Stimulated activated effector memory CD8-positive, alpha-beta T cell treated with anti-CD3 and anti-CD28 coated beads, Interleukin-12 subunit alpha, Interleukin-12 subunit beta, amount 100 ng/mL, for 72 hours (primary cell): Measurements from ENCODE around the gene EPC2.
A peak's percentile ranks its signal among the peaks of the same experiment; 100 is the strongest.
"Not testable (repeated sequence)": the region's sequence is repeated elsewhere in the genome, so short reads cannot be mapped to it uniquely, and the experiment has no call there.

ENCODE experiments used
- ATAC-seq: fragments of 150-1000 bp; cut with Tn5 transposase; 2 replicates; pipeline ENCODE4 v1.10.0; 2021
- DNase-seq, 2 donors: peaks; one replicate each; pipeline ENCODE4 v3.0.0; 2021 to 2022; ENCODE audit warnings: low spot score in 2 of 2
- H3K27ac Mint-ChIP-seq: one replicate; pipeline ENCODE4 v1.8.0; 2022; ENCODE audit warnings: mild to moderate bottlenecking, mixed read lengths
- H3K36me3 Mint-ChIP-seq: one replicate; pipeline ENCODE4 v1.8.0; 2022; ENCODE audit warnings: mild to moderate bottlenecking, mixed read lengths
- H3K4me1 Mint-ChIP-seq: one replicate; pipeline ENCODE4 v1.8.0; 2022; ENCODE audit warnings: mixed read lengths
- H3K4me3 Mint-ChIP-seq: one replicate; pipeline ENCODE4 v1.8.0; 2022; ENCODE audit warnings: mild to moderate bottlenecking, mixed read lengths
- H3K9me3 Mint-ChIP-seq: one replicate; pipeline ENCODE4 v1.8.0; 2022; ENCODE audit warnings: mixed read lengths

Gene EPC2

DNA sequence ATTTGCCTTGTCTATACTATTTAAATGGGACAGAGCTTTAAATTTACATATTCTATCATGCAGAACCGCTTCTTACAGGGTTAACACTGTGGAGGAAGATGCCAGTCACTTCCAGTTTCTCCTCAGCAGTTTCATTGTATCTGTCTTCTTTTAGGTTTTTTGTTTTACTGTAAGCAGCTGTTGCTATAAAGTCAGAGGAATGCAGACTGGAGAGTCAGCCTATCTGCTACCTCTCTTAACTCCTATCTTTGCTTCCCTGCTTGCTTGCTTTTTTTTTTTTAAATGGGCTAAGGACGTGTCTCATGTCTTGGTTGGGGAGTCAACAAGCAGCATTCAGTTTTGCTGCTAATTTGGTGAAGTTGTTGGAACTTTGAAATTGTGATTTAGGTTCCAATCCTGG, 8.9 kb downstream of the EPC2 start:
- Mint-ChIP-seq H3K27ac (peak overlapping the region; percentile 17), H3K9me3 (no peaks in the 10 kb centered on the region), H3K4me3 (peak overlapping the region; percentile 29), H3K36me3 (peaks cover 5% of the 10 kb centered on the region), H3K4me1 (peaks cover 89% of the 10 kb centered on the region)
- DNase-seq (no peak), ATAC-seq (peak; percentile 64)

- H3K27ac Mint-ChIP-seq = peak overlapping the region; percentile 29
- DNase-seq = no peak
- H3K36me3 Mint-ChIP-seq = no peaks in the 10 kb centered on the region
- H3K9me3 Mint-ChIP-seq = no peaks in the 10 kb centered on the region
- ATAC-seq = no peak
- H3K4me3 Mint-ChIP-seq = no peak overlapping the region
- H3K4me1 Mint-ChIP-seq = peaks cover 89% of the 10 kb centered on the region
Measured at GRCh38 chr2:148654435-148654834, 9.9 kb downstream of the EPC2 start.

DNA sequence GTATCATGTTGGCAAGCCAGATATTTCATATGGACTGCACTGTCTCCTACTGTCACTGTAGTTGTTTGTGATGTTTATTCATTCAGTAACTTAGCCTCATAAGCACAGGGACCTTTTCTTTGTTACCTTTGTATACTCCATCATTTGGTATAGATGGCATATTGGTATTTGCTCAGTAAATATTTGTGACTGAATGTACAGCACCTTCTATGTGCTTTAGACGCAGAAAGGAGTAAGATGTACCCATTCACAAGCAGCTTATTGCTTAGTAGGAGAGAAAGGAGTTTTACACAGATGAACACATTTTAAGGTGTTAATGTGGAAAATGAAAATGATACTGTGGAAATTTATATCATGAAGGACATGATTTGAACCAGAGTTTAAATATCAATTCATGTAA, 12.0 kb downstream of the EPC2 start:
- no peaks in the 10 kb centered on the region for H3K9me3 Mint-ChIP-seq
- H3K36me3 Mint-ChIP-seq = no peaks in the 10 kb centered on the region
- H3K27ac Mint-ChIP-seq = no peak overlapping the region
- H3K4me1 Mint-ChIP-seq = peaks cover 89% of the 10 kb centered on the region
- DNase-seq = no peak
- no peak for ATAC-seq
- H3K4me3 Mint-ChIP-seq = no peak overlapping the region

- DNase-seq = no peak
- Mint-ChIP-seq H3K9me3 (no peaks in the 10 kb centered on the region), H3K36me3 (no peaks in the 10 kb centered on the region), H3K27ac (peak overlapping the region; percentile 71), H3K4me3 (peak overlapping the region; percentile 41), H3K4me1 (peaks cover 65% of the 10 kb centered on the region)
- ATAC-seq = peak; percentile 96
Measured at GRCh38 chr2:148658807-148659722, 14.5 kb downstream of the EPC2 start.

- ATAC-seq = no peak
- H3K4me3 Mint-ChIP-seq = no peak overlapping the region
- no peak for DNase-seq
- H3K9me3 Mint-ChIP-seq = no peaks in the 10 kb centered on the region
- peak overlapping the region; percentile 58 for H3K27ac Mint-ChIP-seq
- H3K4me1 Mint-ChIP-seq = peaks cover 60% of the 10 kb centered on the region
- H3K36me3 Mint-ChIP-seq = no peaks in the 10 kb centered on the region
Measured at GRCh38 chr2:148660999-148661398, 16.4 kb downstream of the EPC2 start.

- H3K9me3 Mint-ChIP-seq, H3K27ac Mint-ChIP-seq, DNase-seq, H3K36me3 Mint-ChIP-seq, H3K4me3 Mint-ChIP-seq, ATAC-seq: not testable (repeated sequence)
- H3K4me1 Mint-ChIP-seq = peaks cover 56% of the 10 kb centered on the region
Measured at GRCh38 chr2:148662332-148662731, 17.8 kb downstream of the EPC2 start.

DNA sequence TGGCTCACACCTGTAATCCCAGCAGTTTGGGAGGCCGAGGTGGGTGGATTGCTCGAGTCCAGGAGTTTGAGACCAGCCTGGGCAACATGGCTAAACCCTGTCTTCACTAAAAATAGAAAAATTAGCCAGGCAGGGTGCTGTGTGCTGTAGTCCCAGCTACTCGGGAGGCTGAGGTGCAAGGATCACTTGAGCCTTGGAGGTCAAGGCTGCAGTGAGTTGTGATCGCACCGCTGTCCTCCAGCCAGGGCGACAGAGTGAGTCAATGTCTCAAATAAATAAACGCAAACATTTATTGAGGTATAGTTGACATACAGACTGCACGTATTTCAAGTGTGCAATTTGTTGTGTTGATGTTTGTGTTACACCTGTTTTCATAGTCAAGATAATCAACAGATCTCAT, 19.7 kb downstream of the EPC2 start:
- Mint-ChIP-seq H3K4me3 (no peak overlapping the region), H3K4me1 (peaks cover 55% of the 10 kb centered on the region), H3K36me3 (no peaks in the 10 kb centered on the region), H3K27ac (no peak overlapping the region), H3K9me3 (no peaks in the 10 kb centered on the region)
- no peak for DNase-seq
- ATAC-seq = no peak

DNA sequence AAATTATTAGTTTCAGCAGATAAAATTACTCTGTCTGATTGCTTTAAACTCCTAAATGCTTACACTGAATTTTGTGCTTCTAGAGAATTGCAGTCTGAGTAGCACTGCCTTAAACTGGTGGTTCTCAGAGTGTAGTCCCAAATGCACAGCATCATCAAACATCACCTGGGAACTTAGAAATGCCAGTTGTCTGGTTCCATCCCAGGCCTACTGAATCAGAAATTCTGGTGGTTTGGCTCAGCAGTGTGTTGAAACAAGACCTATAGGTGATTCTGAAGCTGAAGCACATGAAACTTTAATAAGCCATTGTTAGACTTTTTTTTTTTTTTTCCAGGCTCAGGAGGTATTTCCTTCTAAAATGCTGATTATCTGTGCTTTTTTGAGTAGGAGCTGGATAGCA, 22.0 kb downstream of the EPC2 start:
- peaks cover 54% of the 10 kb centered on the region for H3K4me1 Mint-ChIP-seq
- DNase-seq (no peak), ATAC-seq (no peak)
- no peak overlapping the region for H3K27ac Mint-ChIP-seq
- H3K9me3 Mint-ChIP-seq = no peaks in the 10 kb centered on the region
- H3K36me3 Mint-ChIP-seq = no peaks in the 10 kb centered on the region
- H3K4me3 Mint-ChIP-seq = no peak overlapping the region

DNA sequence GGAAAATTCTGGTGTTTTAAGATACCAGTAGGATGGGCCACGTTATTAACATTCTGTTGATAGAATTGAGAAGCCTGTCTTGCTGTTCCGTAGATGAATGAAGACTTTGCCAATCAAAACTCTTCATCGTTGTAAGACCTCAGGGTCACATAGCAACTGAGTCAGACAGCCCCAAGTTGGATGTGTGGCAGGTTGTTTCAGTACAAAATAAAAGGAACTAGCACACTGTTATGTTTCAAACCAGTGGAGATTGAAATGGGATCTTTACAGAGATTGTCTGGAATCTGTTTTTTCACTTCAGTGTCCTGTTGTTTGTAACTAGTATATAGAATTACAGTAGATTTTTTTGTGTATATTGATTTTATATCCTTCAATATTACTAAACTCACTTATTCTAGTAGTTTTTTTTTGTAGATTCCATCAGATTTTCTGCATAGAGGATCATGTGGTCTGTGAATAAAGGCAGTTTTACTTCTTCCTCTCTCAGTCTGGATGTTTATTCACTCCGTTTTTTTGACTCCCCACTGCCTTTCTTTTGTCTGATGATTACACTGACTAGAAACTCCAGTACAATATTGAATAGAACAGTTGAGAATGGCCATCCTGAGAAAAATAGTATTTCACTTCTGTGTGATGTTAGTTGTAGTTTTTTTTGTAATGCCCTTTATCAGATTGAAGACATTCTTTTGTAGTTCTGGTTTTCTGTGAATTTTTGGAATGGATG, 22.7 kb downstream of the EPC2 start:
- peaks cover 60% of the 10 kb centered on the region for H3K4me1 Mint-ChIP-seq
- no peak for DNase-seq
- no peak overlapping the region for H3K27ac Mint-ChIP-seq
- H3K9me3 Mint-ChIP-seq = no peaks in the 10 kb centered on the region
- no peak overlapping the region for H3K4me3 Mint-ChIP-seq
- H3K36me3 Mint-ChIP-seq = no peaks in the 10 kb centered on the region
- no peak for ATAC-seq

DNA sequence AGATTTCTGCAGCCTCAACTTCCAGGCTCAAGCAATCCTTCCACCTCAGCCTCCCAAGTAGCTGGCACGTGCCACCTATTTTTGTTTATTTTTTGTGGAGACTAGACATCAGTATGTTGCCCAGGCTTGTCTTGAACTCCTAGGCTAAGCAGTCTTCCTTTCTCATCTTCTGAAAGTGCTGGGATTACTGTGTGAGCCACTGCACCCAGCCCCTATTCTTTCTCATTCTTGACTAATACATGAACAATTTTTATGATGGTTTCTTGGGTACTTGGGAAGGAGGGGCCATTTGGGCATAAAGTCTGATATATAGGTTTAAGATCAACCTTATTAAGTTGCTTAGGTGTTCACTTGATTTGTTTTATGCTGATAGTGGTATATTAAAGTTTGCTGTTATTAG, 26.2 kb downstream of the EPC2 start:
- Mint-ChIP-seq H3K4me3 (no peak overlapping the region), H3K4me1 (peaks cover 82% of the 10 kb centered on the region), H3K9me3 (peaks cover 2% of the 10 kb centered on the region), H3K36me3 (no peaks in the 10 kb centered on the region), H3K27ac (peak overlapping the region; percentile 48)
- ATAC-seq = peak; percentile 67
- DNase-seq = no peak

GRCh38 chr2:148674063-148675020, 29.8 kb downstream of the EPC2 start:
- H3K4me1 Mint-ChIP-seq = peaks cover 71% of the 10 kb centered on the region
- no peak overlapping the region for H3K4me3 Mint-ChIP-seq
- H3K27ac Mint-ChIP-seq = no peak overlapping the region
- peaks cover 2% of the 10 kb centered on the region for H3K9me3 Mint-ChIP-seq
- ATAC-seq (peak; percentile 50), DNase-seq (peak; percentile 10 to 58)
- no peaks in the 10 kb centered on the region for H3K36me3 Mint-ChIP-seq

DNA sequence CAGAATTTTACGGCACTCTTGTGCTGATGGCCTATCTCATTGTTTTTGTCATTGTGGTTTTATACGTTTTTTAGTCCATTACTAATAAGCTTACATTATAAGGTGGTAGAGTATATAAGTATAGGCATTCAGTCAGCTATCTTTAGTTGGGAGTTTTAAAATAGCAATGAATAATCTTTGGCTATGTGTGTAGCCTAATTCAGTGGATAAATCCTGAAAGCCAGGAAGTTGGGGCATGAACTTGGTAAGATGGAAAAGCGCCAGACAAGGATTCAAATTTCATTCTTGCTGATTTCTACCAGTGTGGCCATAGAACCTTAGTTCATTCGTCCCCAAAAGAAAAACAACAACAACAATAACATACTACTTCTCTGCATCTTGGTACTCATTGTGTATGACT, 31.2 kb downstream of the EPC2 start:
- Mint-ChIP-seq H3K27ac (no peak overlapping the region), H3K36me3 (no peaks in the 10 kb centered on the region), H3K4me3 (no peak overlapping the region), H3K9me3 (peaks cover 2% of the 10 kb centered on the region), H3K4me1 (peaks cover 67% of the 10 kb centered on the region)
- DNase-seq (no peak), ATAC-seq (no peak)

DNA sequence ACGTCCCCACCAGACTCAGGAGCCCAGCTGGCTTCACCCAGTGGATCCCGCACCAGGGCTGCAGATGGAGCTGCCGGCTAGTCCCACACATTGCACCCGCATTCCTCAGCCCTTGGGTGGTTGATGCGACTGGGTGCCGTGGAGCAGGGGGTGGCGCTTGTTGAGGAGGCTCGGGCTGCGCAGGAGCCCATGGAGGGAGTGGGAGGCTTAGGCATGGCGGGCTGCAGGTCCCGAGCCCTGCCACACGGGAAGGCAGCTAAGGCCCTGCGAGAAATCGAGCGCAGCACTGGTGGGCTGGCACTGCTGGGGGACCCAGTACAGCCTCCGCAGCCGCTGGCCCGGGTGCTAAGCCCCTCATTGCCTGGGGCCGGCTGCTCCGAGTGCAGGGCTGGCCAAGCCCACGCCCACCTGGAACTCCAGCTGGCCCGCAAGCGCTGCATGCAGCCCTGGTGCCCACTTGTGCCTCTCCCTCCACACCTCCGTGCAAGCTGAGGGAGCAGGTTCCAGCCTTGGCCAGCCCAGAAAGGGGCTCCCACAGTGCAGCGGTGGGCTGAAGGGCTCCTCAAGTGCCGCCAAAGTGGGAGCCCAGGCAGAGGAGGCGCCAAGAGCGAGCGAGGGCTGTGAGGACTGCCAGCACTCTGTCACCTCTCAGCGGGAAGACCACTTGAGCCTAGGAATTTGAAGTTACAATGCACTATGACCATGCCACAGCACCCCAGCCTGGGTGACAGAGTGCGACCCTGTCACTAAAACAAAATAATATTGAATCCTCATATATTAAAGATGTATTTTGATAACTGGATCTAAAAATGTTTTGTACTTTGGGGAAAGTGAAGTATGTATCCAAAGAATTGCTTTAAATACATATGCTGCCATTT, 34.0 kb downstream of the EPC2 start:
- peaks cover 69% of the 10 kb centered on the region for H3K4me1 Mint-ChIP-seq

DNA sequence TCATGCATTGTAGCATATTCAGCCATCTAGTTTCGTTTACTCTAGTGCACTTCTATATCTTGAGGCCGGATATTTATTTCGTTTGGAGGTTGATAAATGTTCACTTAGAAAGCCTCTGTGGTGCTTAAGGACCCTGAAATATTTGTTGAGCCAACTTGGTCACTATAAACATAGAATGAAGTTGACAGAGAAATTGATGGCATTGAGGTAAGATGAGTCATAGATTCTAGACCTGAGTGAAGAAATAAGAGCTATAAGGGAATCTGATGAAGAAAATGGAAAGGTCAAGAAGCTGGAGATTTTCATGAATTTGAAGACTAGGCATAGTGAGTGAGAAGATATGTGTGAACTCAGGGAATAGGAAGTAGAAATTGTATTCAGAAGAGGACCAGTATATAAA, 35.9 kb downstream of the EPC2 start:
- DNase-seq (no peak), ATAC-seq (no peak)
- no peaks in the 10 kb centered on the region for H3K9me3 Mint-ChIP-seq
- H3K4me1 Mint-ChIP-seq = peaks cover 62% of the 10 kb centered on the region
- H3K36me3 Mint-ChIP-seq = no peaks in the 10 kb centered on the region
- H3K27ac Mint-ChIP-seq = peak overlapping the region; percentile 3
- H3K4me3 Mint-ChIP-seq = no peak overlapping the region

More for the DNA sequence above, 34.0 kb downstream of the EPC2 start:
- DNase-seq, H3K4me3 Mint-ChIP-seq, H3K36me3 Mint-ChIP-seq, H3K27ac Mint-ChIP-seq, H3K9me3 Mint-ChIP-seq, ATAC-seq: not testable (repeated sequence)
